ENCODE results near the gene CCBE1. TPM values are rescaled to one million over a fixed set of nuclear protein-coding genes. Genes with fewer than 3 reads are reported as not detected.

Gene CCBE1
- total RNA-seq, 1 donor from 2014 or later, result 6.4 TPM

GRCh38 chr18:59613903-59614302, 83.3 kb downstream of the CCBE1 start:
- peaks cover 2% of the 10 kb centered on the region for H3K4me1 Mint-ChIP-seq
- H3K27me3 ChIP-seq, result no peaks in the 10 kb centered on the region
- H3K9ac ChIP-seq, result no peak overlapping the region
- no peaks in the 10 kb centered on the region for H3K79me2 ChIP-seq (ENCODE audit: low read depth)
- H4K20me1 ChIP-seq (ENCODE audit: low read depth), result no peaks in the 10 kb centered on the region
- H3K27ac ChIP-seq, result no peak overlapping the region
- H2AFZ ChIP-seq (replicated peaks), result no peak overlapping the region
- DNase-seq (ENCODE audit: low spot score), result no peak
- H3K4me3 ChIP-seq, result no peak overlapping the region
- peaks cover 6% of the 10 kb centered on the region for H3K27me3 Mint-ChIP-seq (ENCODE audit: insufficient read depth, low read depth)
- H3K4me2 ChIP-seq, result no peak overlapping the region
- H3K36me3 Mint-ChIP-seq, result no peaks in the 10 kb centered on the region
- no peaks in the 10 kb centered on the region for H3K9me3 ChIP-seq (ENCODE audit: low read depth)
- no peak overlapping the region for H3K4me3 Mint-ChIP-seq
- no peaks in the 10 kb centered on the region for H3K9me3 Mint-ChIP-seq
- peaks cover 7% of the 10 kb centered on the region for H3K4me1 ChIP-seq
- no peaks in the 10 kb centered on the region for H3K36me3 ChIP-seq
- no peaks in the 10 kb centered on the region for H3F3A ChIP-seq (ENCODE audit: low read depth)
- no peak for TF ChIP-seq CTCF (IDR thresholded peaks at IDR 0.05)
- TF ChIP-seq EZH2phosphoT487 (IDR thresholded peaks at IDR 0.05), result no peak
- no peak for TF ChIP-seq EZH2 (IDR thresholded peaks at IDR 0.05)
- H3K27ac Mint-ChIP-seq, result no peak overlapping the region

- H3K36me3 Mint-ChIP-seq, result no peaks in the 10 kb centered on the region
- H3K4me1 Mint-ChIP-seq, result peaks cover 2% of the 10 kb centered on the region
- no peaks in the 10 kb centered on the region for H3K9me3 Mint-ChIP-seq
- Histone ChIP-seq H3K4me3 (no peak overlapping the region), H3K27me3 (no peaks in the 10 kb centered on the region), H3K9me3 (ENCODE audit: low read depth) (no peaks in the 10 kb centered on the region), H3K79me2 (ENCODE audit: low read depth) (no peaks in the 10 kb centered on the region), H3K4me2 (no peak overlapping the region), H3K36me3 (no peaks in the 10 kb centered on the region), H2AFZ (replicated peaks) (no peak overlapping the region), H4K20me1 (ENCODE audit: low read depth) (no peaks in the 10 kb centered on the region), H3K4me1 (peaks cover 7% of the 10 kb centered on the region), H3K27ac (no peak overlapping the region), H3F3A (ENCODE audit: low read depth) (no peaks in the 10 kb centered on the region), H3K9ac (no peak overlapping the region)
- peaks cover 6% of the 10 kb centered on the region for H3K27me3 Mint-ChIP-seq (ENCODE audit: insufficient read depth, low read depth)
- H3K4me3 Mint-ChIP-seq, result no peak overlapping the region
- no peak overlapping the region for H3K27ac Mint-ChIP-seq
- TF ChIP-seq EZH2 (IDR thresholded peaks at IDR 0.05), result no peak
- no peak for TF ChIP-seq CTCF (IDR thresholded peaks at IDR 0.05)
- no peak for TF ChIP-seq EZH2phosphoT487 (IDR thresholded peaks at IDR 0.05)
- no peak for DNase-seq (ENCODE audit: low spot score)
Observed at GRCh38 chr18:59612381-59612780, 84.8 kb downstream of the CCBE1 start.

GRCh38 chr18:59610546-59611140, 86.6 kb downstream of the CCBE1 start:
- Mint-ChIP-seq H3K4me1 (no peaks in the 10 kb centered on the region), H3K4me3 (no peak overlapping the region), H3K9me3 (no peaks in the 10 kb centered on the region), H3K36me3 (no peaks in the 10 kb centered on the region), H3K27ac (no peak overlapping the region), H3K27me3 (ENCODE audit: insufficient read depth, low read depth) (peaks cover 4% of the 10 kb centered on the region)
- H2AFZ ChIP-seq (replicated peaks), result no peak overlapping the region
- H3K36me3 ChIP-seq, result no peaks in the 10 kb centered on the region
- no peaks in the 10 kb centered on the region for H3K27me3 ChIP-seq
- no peak overlapping the region for H3K4me3 ChIP-seq
- no peaks in the 10 kb centered on the region for H4K20me1 ChIP-seq (ENCODE audit: low read depth)
- H3F3A ChIP-seq (ENCODE audit: low read depth), result no peaks in the 10 kb centered on the region
- H3K4me1 ChIP-seq, result peaks cover 7% of the 10 kb centered on the region
- H3K4me2 ChIP-seq, result no peak overlapping the region
- DNase-seq (ENCODE audit: low spot score), result no peak
- H3K9me3 ChIP-seq (ENCODE audit: low read depth), result no peaks in the 10 kb centered on the region
- no peak for TF ChIP-seq CTCF (IDR thresholded peaks at IDR 0.05)
- H3K27ac ChIP-seq, result no peak overlapping the region
- H3K79me2 ChIP-seq (ENCODE audit: low read depth), result no peaks in the 10 kb centered on the region
- no peak overlapping the region for H3K9ac ChIP-seq

Data from neural progenitor cell (in vitro differentiated cells).